SK-N-SH (cell line): ENCODE results near the gene BRPF3. TPM values are rescaled to one million over a fixed set of nuclear protein-coding genes. Genes with fewer than 3 reads are reported as not detected.

Experiments
- CTCF ChIA-PET: fragments of 300-600, 350-600 bp; formaldehyde crosslinking; extraction: SDS; loops from one replicate; lab custom pipeline; 2021; lab: Yijun Ruan, JAX
- POLR2A ChIA-PET: fragments of 350-600 bp; sonication (Branson Sonifier 250); formaldehyde crosslinking; extraction: SDS; loops from one replicate; lab custom pipeline; 2020; ENCODE audit warnings: antibody characterized with exemption, inconsistent platforms; lab: Yijun Ruan, JAX
- DNase-seq: peaks from one replicate; pipeline ENCODE4 v3.0.0; 2012
- H2AFZ ChIP-seq: fragments of 200-600 bp; sonication (generic); 2 replicates; pipeline ENCODE4 v1.8.1; 2016; ENCODE audit warnings: antibody characterized with exemption, mild to moderate bottlenecking, low read depth
- H3F3A ChIP-seq: fragments of 200-600 bp; sonication (generic); replicated peaks from 2 replicates; pipeline ENCODE3; 2016; ENCODE audit warnings: antibody characterized with exemption, mild to moderate bottlenecking; ENCODE audit not compliant: insufficient read depth
- H3K27ac ChIP-seq, 2 experiments: fragments of 200-500 bp in 1 of 2; fragments of 200-600 bp in 1 of 2; sonication (Bioruptor generic) in 1 of 2; sonication (generic), shearing (Covaris generic) in 1 of 2; 2 replicates each; pipeline versions ENCODE4 v1.5.1 to v1.6.1; 2014 to 2016; ENCODE audit warnings: low read depth in 2 of 2, inconsistent platforms in 1 of 2, low read length in 1 of 2, mild to moderate bottlenecking in 1 of 2, mixed read lengths in 1 of 2
- H3K27me3 ChIP-seq: fragments of 200-600 bp; sonication (generic), shearing (Covaris generic); 2 replicates; pipeline ENCODE4 v1.6.1; 2016; ENCODE audit warnings: mixed run types; ENCODE audit not compliant: insufficient read depth
- H3K36me3 ChIP-seq, 2 experiments: fragments of 200-500 bp in 1 of 2; fragments of 200-600 bp in 1 of 2; sonication (Bioruptor generic) in 1 of 2; sonication (generic) in 1 of 2; replicated peaks in 1 of 2; 2 replicates each; pipeline versions ENCODE3 to v1.5.1; 2014 to 2016; ENCODE audit warnings: low read length in 1 of 2, mild to moderate bottlenecking in 1 of 2; ENCODE audit not compliant: insufficient read depth in 2 of 2, control insufficient read depth in 1 of 2
- H3K4me1 ChIP-seq, 2 experiments: fragments of 200-500 bp in 1 of 2; fragments of 200-600 bp in 1 of 2; sonication (Bioruptor generic) in 1 of 2; sonication (generic), shearing (Covaris generic) in 1 of 2; 2 replicates each; pipeline versions ENCODE4 v1.5.1 to v1.6.1; 2014 to 2016; ENCODE audit warnings: low read depth in 1 of 2, low read length in 1 of 2, mixed run types in 1 of 2; ENCODE audit not compliant: insufficient read depth in 2 of 2, control insufficient read depth in 1 of 2
- H3K4me2 ChIP-seq: fragments of 200-600 bp; sonication (generic), shearing (Covaris generic); 2 replicates; pipeline ENCODE4 v1.6.1; 2017; ENCODE audit warnings: mixed run types
- H3K4me3 ChIP-seq, 2 experiments: fragments of 200-500 bp in 1 of 2; fragments of 200-600 bp in 1 of 2; sonication (Bioruptor generic) in 1 of 2; sonication (generic), shearing (Covaris generic) in 1 of 2; 2 replicates each; pipeline versions ENCODE4 v1.5.1 to v1.8.1; 2014 to 2016; ENCODE audit warnings: low read depth in 2 of 2, inconsistent platforms in 1 of 2, low read length in 1 of 2, mild to moderate bottlenecking in 1 of 2, mixed read lengths in 1 of 2, moderate library complexity in 1 of 2
- H3K79me2 ChIP-seq: fragments of 200-600 bp; sonication (generic); 2 replicates; pipeline ENCODE4 v1.8.1; 2017; ENCODE audit warnings: mild to moderate bottlenecking; ENCODE audit not compliant: insufficient read depth
- H3K9ac ChIP-seq: fragments of 200-600 bp; sonication (generic); 2 replicates; pipeline ENCODE4 v1.6.1; 2017; ENCODE audit warnings: mixed run types
- H3K9me2 ChIP-seq: fragments of 200-600 bp; sonication (generic); 2 replicates; pipeline ENCODE4 v1.6.1; 2017; ENCODE audit warnings: mixed run types
- H3K9me3 ChIP-seq: fragments of 200-600 bp; sonication (generic); 2 replicates; pipeline ENCODE4 v1.6.1; 2017; ENCODE audit warnings: mixed run types, mild to moderate bottlenecking, moderate library complexity
- H4K20me1 ChIP-seq: fragments of 200-600 bp; sonication (generic); 2 replicates; pipeline ENCODE4 v1.6.1; 2017; ENCODE audit warnings: mild to moderate bottlenecking, mixed run types; ENCODE audit not compliant: insufficient read depth
- EP300 ChIP-seq, 2 experiments: IDR thresholded peaks; 2 replicates each; pipeline versions ENCODE4 v1.4.0 to v1.6.1; 2012; ENCODE audit warnings: borderline replicate concordance in 1 of 2, low read depth in 1 of 2, low read length in 1 of 2
- EZH2phosphoT487 ChIP-seq: fragments of 200-600 bp; sonication (generic); IDR thresholded peaks from 2 replicates; pipeline ENCODE4 v1.6.1; 2017; ENCODE audit warnings: low read depth, mixed run types, mild to moderate bottlenecking, antibody characterized with exemption, moderate library complexity, borderline replicate concordance
- NFIC ChIP-seq: IDR thresholded peaks from 2 replicates; pipeline ENCODE4 v1.4.0; 2012; ENCODE audit warnings: borderline replicate concordance
- NRF1 ChIP-seq: IDR thresholded peaks from 2 replicates; pipeline ENCODE4 v1.6.1; 2012; ENCODE audit warnings: low read depth, mild to moderate bottlenecking, low read length
- TEAD4 ChIP-seq: IDR thresholded peaks from 2 replicates; pipeline ENCODE4 v1.4.0; 2012; ENCODE audit warnings: mild to moderate bottlenecking, borderline replicate concordance; ENCODE audit not compliant: insufficient read depth
- WGBS: methylation state at CpG from one replicate; pipeline ENCODE4 v1.1.6; 2017; ENCODE audit warnings: low lambda C conversion rate; 5-methylcytosine and 5-hydroxymethylcytosine counted together
- polyA plus RNA-seq, 3 experiments: library from polyadenylated mRNA; depleted of rRNA; stranded (reverse); fragments of >200 nt; gene quantifications; 2 replicates each; pipeline ENCODE4 v1.2.3, GENCODE V29; 2012
- TF ChIP-seq, protein P1 (sequence below): fragments of 200-600 bp; sonication (generic); IDR thresholded peaks from 2 replicates; pipeline ENCODE4 v1.6.1; 2017; ENCODE audit warnings: antibody characterized with exemption, mild to moderate bottlenecking, moderate library complexity

BRPF3 gene
- polyA plus RNA-seq, 1 of the 3 experiments (the other 2 are of a cell fraction), result 15.4 TPM

DNA sequence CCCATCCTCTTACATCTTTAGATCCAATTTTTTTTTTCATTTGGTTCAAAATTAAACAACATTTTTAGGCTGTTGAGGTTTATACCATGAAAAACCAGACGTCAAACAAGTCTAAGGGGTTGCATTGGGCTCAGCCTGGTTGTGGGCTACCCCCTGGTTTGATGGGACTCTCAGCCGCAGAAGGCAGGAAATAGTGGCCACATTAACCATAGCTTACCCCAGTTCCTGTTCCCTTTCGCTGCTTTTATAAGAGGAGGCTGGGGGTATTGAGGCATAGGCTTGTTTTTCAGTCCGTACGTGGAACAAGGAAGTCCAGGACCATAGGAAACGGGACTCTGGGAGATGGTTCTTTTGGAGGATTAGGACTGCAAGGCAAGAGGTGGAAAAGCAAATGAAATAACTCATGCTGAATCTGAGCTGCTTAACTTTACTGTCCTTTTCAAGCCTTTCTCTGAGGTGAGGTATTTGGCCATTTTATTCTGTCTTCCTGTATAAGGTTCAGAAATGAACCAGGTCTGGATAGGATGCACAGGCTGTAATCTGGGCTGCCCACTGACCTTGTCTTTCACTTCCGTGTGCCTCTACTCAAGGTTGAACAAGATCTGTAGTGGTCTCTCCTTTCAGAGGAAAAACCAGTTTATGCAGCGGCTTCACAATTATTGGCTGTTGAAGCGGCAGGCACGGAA is 7.7 kb downstream of the BRPF3 start:
- no peak overlapping the region for H3K4me2 ChIP-seq
- H2AFZ ChIP-seq, result no peak overlapping the region
- peaks cover 43 to 97% of the 10 kb centered on the region in 2 experiments for H3K36me3 ChIP-seq
- H3K4me1 ChIP-seq, result peaks cover 0 to 6% of the 10 kb centered on the region in 2 experiments; a peak in 1 of 4 replicates
- no peaks in the 10 kb centered on the region for H3K9me2 ChIP-seq
- ChIA-PET CTCF (no interaction called here), POLR2A (no interaction called here)
- H3K9ac ChIP-seq, result no peak overlapping the region
- no peak for DNase-seq
- peaks cover 54% of the 10 kb centered on the region for H3K79me2 ChIP-seq
- H3K9me3 ChIP-seq, result no peaks in the 10 kb centered on the region
- no peak overlapping the region for H3K4me3 ChIP-seq
- WGBS, result 96% methylated on average over 10 of the region's 10 CpGs
- TF ChIP-seq, protein P1, sequence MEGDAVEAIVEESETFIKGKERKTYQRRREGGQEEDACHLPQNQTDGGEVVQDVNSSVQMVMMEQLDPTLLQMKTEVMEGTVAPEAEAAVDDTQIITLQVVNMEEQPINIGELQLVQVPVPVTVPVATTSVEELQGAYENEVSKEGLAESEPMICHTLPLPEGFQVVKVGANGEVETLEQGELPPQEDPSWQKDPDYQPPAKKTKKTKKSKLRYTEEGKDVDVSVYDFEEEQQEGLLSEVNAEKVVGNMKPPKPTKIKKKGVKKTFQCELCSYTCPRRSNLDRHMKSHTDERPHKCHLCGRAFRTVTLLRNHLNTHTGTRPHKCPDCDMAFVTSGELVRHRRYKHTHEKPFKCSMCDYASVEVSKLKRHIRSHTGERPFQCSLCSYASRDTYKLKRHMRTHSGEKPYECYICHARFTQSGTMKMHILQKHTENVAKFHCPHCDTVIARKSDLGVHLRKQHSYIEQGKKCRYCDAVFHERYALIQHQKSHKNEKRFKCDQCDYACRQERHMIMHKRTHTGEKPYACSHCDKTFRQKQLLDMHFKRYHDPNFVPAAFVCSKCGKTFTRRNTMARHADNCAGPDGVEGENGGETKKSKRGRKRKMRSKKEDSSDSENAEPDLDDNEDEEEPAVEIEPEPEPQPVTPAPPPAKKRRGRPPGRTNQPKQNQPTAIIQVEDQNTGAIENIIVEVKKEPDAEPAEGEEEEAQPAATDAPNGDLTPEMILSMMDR, result no peak
- no peak for TF ChIP-seq NFIC
- H4K20me1 ChIP-seq, result peaks cover 29% of the 10 kb centered on the region
- no peaks in the 10 kb centered on the region for H3K27me3 ChIP-seq
- H3F3A ChIP-seq, result no peaks in the 10 kb centered on the region
- no peak overlapping the region for H3K27ac ChIP-seq

- WGBS, result 98% methylated on average over 8 of the region's 8 CpGs
Observed at GRCh38 chr6:36207155-36207554, 10.6 kb downstream of the BRPF3 start.

GRCh38 chr6:36209606-36210005 is 13.1 kb downstream of the BRPF3 start:
- H2AFZ ChIP-seq, result no peak overlapping the region
- peaks cover 43 to 90% of the 10 kb centered on the region in 2 experiments for H3K36me3 ChIP-seq
- DNase-seq, result no peak
- TF ChIP-seq EZH2phosphoT487, result no peak
- TF ChIP-seq, all 33 proteins: peak for 0
- H3K9me2 ChIP-seq, result no peaks in the 10 kb centered on the region
- H3K79me2 ChIP-seq, result peaks cover 5% of the 10 kb centered on the region; the same call in 1 of the 2 replicates
- ChIA-PET POLR2A (no interaction called here), CTCF (interaction anchor here (4.3 kb wide), 1 partner anchor 35 kb away, joined by 18 read pairs; no protein-coding TSS in a partner anchor)
- H3K4me1 ChIP-seq, result no peaks in the 10 kb centered on the region; a peak in 1 of 4 replicates
- no peak overlapping the region for H3K27ac ChIP-seq
- H3K4me2 ChIP-seq, result no peak overlapping the region
- no peaks in the 10 kb centered on the region for H3F3A ChIP-seq
- H3K4me3 ChIP-seq, result no peak overlapping the region
- H4K20me1 ChIP-seq, result no peaks in the 10 kb centered on the region; the same call in 1 of the 2 replicates
- 100% methylated on average over 1 of the region's 1 CpG for WGBS
- no peak overlapping the region for H3K9ac ChIP-seq
- H3K9me3 ChIP-seq, result no peaks in the 10 kb centered on the region
- H3K27me3 ChIP-seq, result no peaks in the 10 kb centered on the region

More at GRCh38 chr6:36207155-36207554, 10.6 kb downstream of the BRPF3 start:
- DNase-seq, result no peak
- no peak overlapping the region for H3K4me3 ChIP-seq
- no peaks in the 10 kb centered on the region for H3K27me3 ChIP-seq
- H3K79me2 ChIP-seq, result peaks cover 25% of the 10 kb centered on the region
- no peak overlapping the region for H3K4me2 ChIP-seq
- H3K4me1 ChIP-seq, result no peaks in the 10 kb centered on the region; a peak in 1 of 4 replicates
- no peak overlapping the region for H3K9ac ChIP-seq
- H3K36me3 ChIP-seq, result peaks cover 41 to 100% of the 10 kb centered on the region in 2 experiments
- TF ChIP-seq NRF1 (no peak), TEAD4 (no peak), EP300 (IDR thresholded peaks at IDR 0.05; ENCODE audit: borderline replicate concordance in 1 of 2, low read depth in 1 of 2, low read length in 1 of 2) (no peak)
- H3K9me2 ChIP-seq, result no peaks in the 10 kb centered on the region
- CTCF ChIA-PET, result interaction anchor here (0.8 to 4.3 kb wide), 4 partner anchors 18 to 179 kb away, joined by 3 to 18 read pairs (median 4); partner anchors contain the start of gene MAPK14
- no peaks in the 10 kb centered on the region for H3F3A ChIP-seq
- H2AFZ ChIP-seq, result no peak overlapping the region
- H4K20me1 ChIP-seq, result peaks cover 18% of the 10 kb centered on the region
- H3K9me3 ChIP-seq, result no peaks in the 10 kb centered on the region
- no peak overlapping the region for H3K27ac ChIP-seq
- POLR2A ChIA-PET, result no interaction called here
